Tibial nerve (tissue), 4 donors: ENCODE data around the gene VIPR2. TPM values are rescaled to one million over a fixed set of nuclear protein-coding genes. Genes with fewer than 3 reads are reported as not detected.

Source experiments
- DNase-seq, 2 donors: peaks; one replicate each; pipeline ENCODE4 v3.0.0-alpha.2; 2019; ENCODE audit warnings: low spot score in 2 of 2
- H3K27ac ChIP-seq, 4 donors: fragments of 200-600 bp; sonication (generic) in 3 of 4; one replicate each; pipeline ENCODE4 v1.5.1; 2017 to 2019; ENCODE audit warnings: mild to moderate bottlenecking in 1 of 4
- H3K27me3 ChIP-seq, 2 donors: fragments of 200-600 bp; sonication (generic) in 1 of 2; one replicate each; pipeline versions ENCODE4 v1.5.1 to v1.6.0; 2017 to 2019
- H3K36me3 ChIP-seq, 3 donors: fragments of 200-600 bp; sonication (generic); one replicate each; pipeline ENCODE4 v1.5.1; 2018 to 2019
- H3K4me1 ChIP-seq, 4 donors: fragments of 200-600 bp; sonication (generic) in 3 of 4; one replicate each; pipeline ENCODE4 v1.5.1; 2017 to 2019
- H3K4me3 ChIP-seq, 4 donors: fragments of 200-600 bp; sonication (generic) in 3 of 4; one replicate each; pipeline ENCODE4 v1.5.1; 2017 to 2019; ENCODE audit warnings: mild to moderate bottlenecking in 1 of 4, moderate library complexity in 1 of 4
- H3K9me3 ChIP-seq, 4 donors: fragments of 200-600 bp; sonication (generic) in 3 of 4; one replicate each; pipeline ENCODE4 v1.5.1; 2017 to 2019
- CTCF ChIP-seq, 5 experiments: fragments of 200-600 bp in 3 of 5; fragments of 450-650 bp in 2 of 5; sonication (generic) in 3 of 5; IDR thresholded peaks; one replicate each; pipeline ENCODE4 v1.5.1; 2016 to 2019; ENCODE audit warnings: antibody characterized with exemption in 5 of 5, mild to moderate bottlenecking in 3 of 5, moderate library complexity in 2 of 5
- EP300 ChIP-seq, 2 donors: sonication (generic); formaldehyde crosslinking; IDR thresholded peaks; one replicate each; pipeline ENCODE4 v1.6.1; 2017; ENCODE audit warnings: antibody characterized with exemption in 2 of 2, mild to moderate bottlenecking in 1 of 2
- POLR2A ChIP-seq, 2 donors: fragments of 450-650 bp; IDR thresholded peaks; one replicate each; pipeline ENCODE4 v1.6.1; 2017; ENCODE audit warnings: antibody characterized with exemption in 2 of 2, mild to moderate bottlenecking in 2 of 2, moderate library complexity in 2 of 2
- WGBS, 2 donors: methylation state at CpG; one replicate each; pipeline ENCODE4 v1.1.5; 2018; 5-methylcytosine and 5-hydroxymethylcytosine counted together
- total RNA-seq, 4 donors: library from RNA; depleted of rRNA; stranded (reverse); fragments of >200 nt; gene quantifications; one replicate each; pipeline ENCODE4 v1.1.0, GENCODE V29; 2016

VIPR2 gene
- total RNA-seq, 4 donors from 2014 or later: 0.22 to 3.6 (median 2.9) TPM

- no peak overlapping the region for H3K4me3 ChIP-seq
- no peak overlapping the region for H3K27ac ChIP-seq
- no peaks in the 10 kb centered on the region for H3K36me3 ChIP-seq
- TF ChIP-seq CTCF (IDR thresholded peaks at IDR 0.05): no peak
- TF ChIP-seq EP300 (IDR thresholded peaks at IDR 0.05): no peak
- no peak for TF ChIP-seq POLR2A (IDR thresholded peaks at IDR 0.05)
- peaks cover 0 to 25% (median 0%) of the 10 kb centered on the region in 4 donors for H3K4me1 ChIP-seq
- no peaks in the 10 kb centered on the region for H3K9me3 ChIP-seq
- no peak for DNase-seq
- H3K27me3 ChIP-seq: peaks cover 0 to 9% of the 10 kb centered on the region in 2 donors
- WGBS, 2 donors: 43 to 75% methylated on average over 1 to 2 of the region's 2 CpGs
Observed at GRCh38 chr7:159108491-159108890, 36.2 kb downstream of the VIPR2 start.

GRCh38 chr7:159107161-159107892 is 37.3 kb downstream of the VIPR2 start:
- H3K27ac ChIP-seq: no peak overlapping the region
- no peak for DNase-seq
- no peaks in the 10 kb centered on the region for H3K9me3 ChIP-seq
- H3K4me3 ChIP-seq: no peak overlapping the region
- TF ChIP-seq POLR2A (IDR thresholded peaks at IDR 0.05) (no peak), CTCF (IDR thresholded peaks at IDR 0.05) (no peak), EP300 (IDR thresholded peaks at IDR 0.05) (no peak)
- WGBS, 2 donors: 59 to 63% methylated on average over 7 to 13 of the region's 13 CpGs
- H3K4me1 ChIP-seq: peaks cover 0 to 25% (median 0%) of the 10 kb centered on the region in 4 donors
- no peaks in the 10 kb centered on the region for H3K36me3 ChIP-seq
- peaks cover 0 to 2% of the 10 kb centered on the region in 2 donors for H3K27me3 ChIP-seq

- Histone ChIP-seq H3K36me3 (no peaks in the 10 kb centered on the region), H3K4me3 (no peak overlapping the region), H3K4me1 (peaks cover 0 to 25% (median 0%) of the 10 kb centered on the region in 4 donors), H3K9me3 (no peaks in the 10 kb centered on the region), H3K27me3 (no peaks in the 10 kb centered on the region), H3K27ac (no peak overlapping the region)
- 54 to 64% methylated on average over 13 of the region's 13 CpGs for WGBS, 2 donors
- no peak for DNase-seq
- TF ChIP-seq EP300 (IDR thresholded peaks at IDR 0.05): no peak
- TF ChIP-seq POLR2A (IDR thresholded peaks at IDR 0.05): no peak
- no peak for TF ChIP-seq CTCF (IDR thresholded peaks at IDR 0.05)
Observed at GRCh38 chr7:159105832-159106811, 38.5 kb downstream of the VIPR2 start.

- DNase-seq: no peak
- TF ChIP-seq CTCF (IDR thresholded peaks at IDR 0.05) (no peak), EP300 (IDR thresholded peaks at IDR 0.05) (no peak), POLR2A (IDR thresholded peaks at IDR 0.05) (no peak)
- no peaks in the 10 kb centered on the region for H3K36me3 ChIP-seq
- no peaks in the 10 kb centered on the region for H3K9me3 ChIP-seq
- no peaks in the 10 kb centered on the region for H3K27me3 ChIP-seq
- H3K4me3 ChIP-seq: no peak overlapping the region
- no peak overlapping the region for H3K27ac ChIP-seq
- 90 to 92% methylated on average over 12 to 14 of the region's 14 CpGs for WGBS, 2 donors
- H3K4me1 ChIP-seq: peaks cover 0 to 25% (median 0%) of the 10 kb centered on the region in 4 donors
Observed at GRCh38 chr7:159105066-159105780, 39.4 kb downstream of the VIPR2 start.
